Measurements from ENCODE around the gene HS3ST4.
A peak's percentile ranks its signal among the peaks of the same experiment; 100 is the strongest.

DNA sequence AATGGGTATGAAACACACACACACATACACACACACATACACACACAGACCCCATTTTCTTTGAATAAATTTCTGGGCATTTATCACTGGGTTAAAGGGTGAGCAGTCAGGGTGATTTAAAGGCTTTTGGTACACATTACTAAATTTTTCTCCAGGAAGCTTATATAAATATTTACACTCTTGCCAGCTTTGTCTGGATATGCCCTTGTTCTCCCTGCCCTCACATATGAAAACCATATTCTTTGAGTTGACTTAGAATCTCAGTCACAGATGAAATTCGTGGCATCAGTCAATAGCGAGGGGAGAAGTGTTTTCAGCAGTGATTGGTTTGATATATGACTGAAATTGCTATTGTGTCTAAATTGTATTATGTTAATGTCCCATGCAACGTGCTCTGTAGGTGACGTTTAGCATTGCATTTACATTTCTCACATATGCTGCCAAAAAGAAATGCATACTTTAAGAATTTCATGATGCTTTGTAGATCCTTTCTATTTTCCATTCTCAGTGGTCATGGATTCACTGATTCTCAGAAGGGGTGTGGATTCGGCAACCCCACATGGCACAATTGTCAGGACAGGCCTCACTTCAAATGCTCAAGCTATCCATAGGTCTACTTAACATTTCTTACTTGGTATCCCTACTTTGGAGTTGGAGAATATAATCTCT lies 34.8 kb downstream of the HS3ST4 start:
- TF ChIP-seq MXI1 (conservative IDR thresholded peaks at IDR 0.05; ENCODE audit: poor library complexity, severe bottlenecking) (no peak), POLR2AphosphoS5 (IDR thresholded peaks at IDR 0.05) (peak; percentile 8), EZH2 (IDR thresholded peaks at IDR 0.05; ENCODE audit: borderline replicate concordance, insufficient read depth, low read length, poor library complexity, severe bottlenecking) (no peak), TAF1 (IDR thresholded peaks at IDR 0.05; ENCODE audit: low read depth) (no peak)
- TF ChIP-seq, protein P1, sequence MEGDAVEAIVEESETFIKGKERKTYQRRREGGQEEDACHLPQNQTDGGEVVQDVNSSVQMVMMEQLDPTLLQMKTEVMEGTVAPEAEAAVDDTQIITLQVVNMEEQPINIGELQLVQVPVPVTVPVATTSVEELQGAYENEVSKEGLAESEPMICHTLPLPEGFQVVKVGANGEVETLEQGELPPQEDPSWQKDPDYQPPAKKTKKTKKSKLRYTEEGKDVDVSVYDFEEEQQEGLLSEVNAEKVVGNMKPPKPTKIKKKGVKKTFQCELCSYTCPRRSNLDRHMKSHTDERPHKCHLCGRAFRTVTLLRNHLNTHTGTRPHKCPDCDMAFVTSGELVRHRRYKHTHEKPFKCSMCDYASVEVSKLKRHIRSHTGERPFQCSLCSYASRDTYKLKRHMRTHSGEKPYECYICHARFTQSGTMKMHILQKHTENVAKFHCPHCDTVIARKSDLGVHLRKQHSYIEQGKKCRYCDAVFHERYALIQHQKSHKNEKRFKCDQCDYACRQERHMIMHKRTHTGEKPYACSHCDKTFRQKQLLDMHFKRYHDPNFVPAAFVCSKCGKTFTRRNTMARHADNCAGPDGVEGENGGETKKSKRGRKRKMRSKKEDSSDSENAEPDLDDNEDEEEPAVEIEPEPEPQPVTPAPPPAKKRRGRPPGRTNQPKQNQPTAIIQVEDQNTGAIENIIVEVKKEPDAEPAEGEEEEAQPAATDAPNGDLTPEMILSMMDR (IDR thresholded peaks at IDR 0.05; ENCODE audit: poor library complexity, severe bottlenecking): no peak

All from neural cell (in vitro differentiated cells).